OCI-LY3 (cell line): ENCODE data around the gene ZNF570.

Experiments
- EZH2phosphoT487 ChIP-seq: fragments of 200-600 bp; shearing (Covaris generic); IDR thresholded peaks from 2 replicates; pipeline ENCODE4 v1.6.1; 2018; ENCODE audit warnings: antibody characterized with exemption, mixed run types, low read depth
- TF ChIP-seq, protein P1 (sequence below): fragments of 200-600, 300-600 bp; sonication (generic); IDR thresholded peaks from 2 replicates; pipeline ENCODE4 v1.5.1; 2014; ENCODE audit warnings: antibody characterized with exemption, low read length, low read depth

GRCh38 chr19:37466277-37466797, 2.8 kb upstream of the ZNF570 start:
- TF ChIP-seq, protein P1, sequence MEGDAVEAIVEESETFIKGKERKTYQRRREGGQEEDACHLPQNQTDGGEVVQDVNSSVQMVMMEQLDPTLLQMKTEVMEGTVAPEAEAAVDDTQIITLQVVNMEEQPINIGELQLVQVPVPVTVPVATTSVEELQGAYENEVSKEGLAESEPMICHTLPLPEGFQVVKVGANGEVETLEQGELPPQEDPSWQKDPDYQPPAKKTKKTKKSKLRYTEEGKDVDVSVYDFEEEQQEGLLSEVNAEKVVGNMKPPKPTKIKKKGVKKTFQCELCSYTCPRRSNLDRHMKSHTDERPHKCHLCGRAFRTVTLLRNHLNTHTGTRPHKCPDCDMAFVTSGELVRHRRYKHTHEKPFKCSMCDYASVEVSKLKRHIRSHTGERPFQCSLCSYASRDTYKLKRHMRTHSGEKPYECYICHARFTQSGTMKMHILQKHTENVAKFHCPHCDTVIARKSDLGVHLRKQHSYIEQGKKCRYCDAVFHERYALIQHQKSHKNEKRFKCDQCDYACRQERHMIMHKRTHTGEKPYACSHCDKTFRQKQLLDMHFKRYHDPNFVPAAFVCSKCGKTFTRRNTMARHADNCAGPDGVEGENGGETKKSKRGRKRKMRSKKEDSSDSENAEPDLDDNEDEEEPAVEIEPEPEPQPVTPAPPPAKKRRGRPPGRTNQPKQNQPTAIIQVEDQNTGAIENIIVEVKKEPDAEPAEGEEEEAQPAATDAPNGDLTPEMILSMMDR: no peak
- TF ChIP-seq EZH2phosphoT487: no peak
